GM12878 (cell line): ENCODE data around the gene SH3BP5.

Experiments
- MTA3 ChIP-seq: IDR thresholded peaks from 2 replicates; pipeline ENCODE4 v1.6.1; 2012; ENCODE audit warnings: low read length, inconsistent platforms, borderline replicate concordance
- NFYB ChIP-seq: IDR thresholded peaks from 2 replicates; pipeline ENCODE4 v1.6.1; 2011; ENCODE audit warnings: low read depth, mild to moderate bottlenecking, low read length, improper control_type of control experiment, moderate library complexity; ENCODE audit not compliant: insufficient read depth
- POLR2A ChIP-seq: IDR thresholded peaks from 2 replicates; pipeline ENCODE4 v1.6.1; 2011; ENCODE audit warnings: low read depth, mild to moderate bottlenecking, low read length
- SPI1 ChIP-seq: IDR thresholded peaks from 2 replicates; pipeline ENCODE4 v1.6.1; 2011; ENCODE audit warnings: low read depth, mild to moderate bottlenecking, low read length, moderate library complexity, borderline replicate concordance; ENCODE audit not compliant: insufficient read depth
- TF ChIP-seq, protein P1 (sequence below), 3 experiments: IDR thresholded peaks in 2 of 3; conservative IDR thresholded peaks in 1 of 3; 2 replicates each; pipeline ENCODE4 v1.5.1; 2011; ENCODE audit warnings: low read depth in 3 of 3, low read length in 3 of 3, mild to moderate bottlenecking in 3 of 3, control low read depth in 2 of 3, moderate library complexity in 2 of 3, inconsistent platforms in 1 of 3, mixed read lengths in 1 of 3; ENCODE audit not compliant: control insufficient read depth in 2 of 3, insufficient read depth in 1 of 3; ENCODE audit errors: extremely low read depth in 1 of 3
- TF ChIP-seq, protein P2 (sequence below): IDR thresholded peaks from 2 replicates; pipeline ENCODE4 v1.6.1; 2012; ENCODE audit warnings: low read depth, low read length, improper control_type of control experiment

- TF ChIP-seq, protein P1, sequence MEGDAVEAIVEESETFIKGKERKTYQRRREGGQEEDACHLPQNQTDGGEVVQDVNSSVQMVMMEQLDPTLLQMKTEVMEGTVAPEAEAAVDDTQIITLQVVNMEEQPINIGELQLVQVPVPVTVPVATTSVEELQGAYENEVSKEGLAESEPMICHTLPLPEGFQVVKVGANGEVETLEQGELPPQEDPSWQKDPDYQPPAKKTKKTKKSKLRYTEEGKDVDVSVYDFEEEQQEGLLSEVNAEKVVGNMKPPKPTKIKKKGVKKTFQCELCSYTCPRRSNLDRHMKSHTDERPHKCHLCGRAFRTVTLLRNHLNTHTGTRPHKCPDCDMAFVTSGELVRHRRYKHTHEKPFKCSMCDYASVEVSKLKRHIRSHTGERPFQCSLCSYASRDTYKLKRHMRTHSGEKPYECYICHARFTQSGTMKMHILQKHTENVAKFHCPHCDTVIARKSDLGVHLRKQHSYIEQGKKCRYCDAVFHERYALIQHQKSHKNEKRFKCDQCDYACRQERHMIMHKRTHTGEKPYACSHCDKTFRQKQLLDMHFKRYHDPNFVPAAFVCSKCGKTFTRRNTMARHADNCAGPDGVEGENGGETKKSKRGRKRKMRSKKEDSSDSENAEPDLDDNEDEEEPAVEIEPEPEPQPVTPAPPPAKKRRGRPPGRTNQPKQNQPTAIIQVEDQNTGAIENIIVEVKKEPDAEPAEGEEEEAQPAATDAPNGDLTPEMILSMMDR (IDR thresholded peaks at IDR 0.05 in 2 of 3, conservative IDR thresholded peaks at IDR 0.05 in 1 of 3; ENCODE audit: control insufficient read depth in 2 of 3, extremely low read depth in 1 of 3, insufficient read depth in 1 of 3, low read depth in 3 of 3, low read length in 3 of 3) = no peak
- no peak for TF ChIP-seq NFYB
- TF ChIP-seq MTA3 = no peak
- peak; percentile 55; the same call in 1 of the 2 replicates for TF ChIP-seq POLR2A
- TF ChIP-seq, protein P2, sequence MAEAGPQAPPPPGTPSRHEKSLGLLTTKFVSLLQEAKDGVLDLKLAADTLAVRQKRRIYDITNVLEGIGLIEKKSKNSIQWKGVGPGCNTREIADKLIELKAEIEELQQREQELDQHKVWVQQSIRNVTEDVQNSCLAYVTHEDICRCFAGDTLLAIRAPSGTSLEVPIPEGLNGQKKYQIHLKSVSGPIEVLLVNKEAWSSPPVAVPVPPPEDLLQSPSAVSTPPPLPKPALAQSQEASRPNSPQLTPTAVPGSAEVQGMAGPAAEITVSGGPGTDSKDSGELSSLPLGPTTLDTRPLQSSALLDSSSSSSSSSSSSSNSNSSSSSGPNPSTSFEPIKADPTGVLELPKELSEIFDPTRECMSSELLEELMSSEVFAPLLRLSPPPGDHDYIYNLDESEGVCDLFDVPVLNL = no peak
- no peak for TF ChIP-seq SPI1
Measured at GRCh38 chr3:15260531-15260930, 71.9 kb downstream of the SH3BP5 start.
